ENCODE results near the gene WNT6. TPM values are rescaled to one million over a fixed set of nuclear protein-coding genes. Genes with fewer than 3 reads are reported as not detected.
A peak's percentile ranks its signal among the peaks of the same experiment; 100 is the strongest.

WNT6 gene
- total and polyA plus RNA-seq, 12 donors: 0.06 to 2.2 (median 0.67) TPM; not detected in 2

- H3K9me3 ChIP-seq (replicated peaks in 1 of 3): no peaks in the 10 kb centered on the region
- H3K27me3 ChIP-seq: peaks cover 14% of the 10 kb centered on the region
- H3K27ac ChIP-seq: no peak overlapping the region
- no peak for DNase-seq
- 54 to 56% (median 55%) methylated on average over 16 to 19 of the region's 19 CpGs for WGBS, 4 donors
- no peaks in the 10 kb centered on the region for H3K36me3 ChIP-seq (replicated peaks in 1 of 2)
- peaks cover 6 to 9% of the 10 kb centered on the region in 2 donors for H3K4me1 ChIP-seq (replicated peaks in 1 of 2)
- no peak for TF ChIP-seq POLR2A (IDR thresholded peaks at IDR 0.05)
- TF ChIP-seq, protein P1, sequence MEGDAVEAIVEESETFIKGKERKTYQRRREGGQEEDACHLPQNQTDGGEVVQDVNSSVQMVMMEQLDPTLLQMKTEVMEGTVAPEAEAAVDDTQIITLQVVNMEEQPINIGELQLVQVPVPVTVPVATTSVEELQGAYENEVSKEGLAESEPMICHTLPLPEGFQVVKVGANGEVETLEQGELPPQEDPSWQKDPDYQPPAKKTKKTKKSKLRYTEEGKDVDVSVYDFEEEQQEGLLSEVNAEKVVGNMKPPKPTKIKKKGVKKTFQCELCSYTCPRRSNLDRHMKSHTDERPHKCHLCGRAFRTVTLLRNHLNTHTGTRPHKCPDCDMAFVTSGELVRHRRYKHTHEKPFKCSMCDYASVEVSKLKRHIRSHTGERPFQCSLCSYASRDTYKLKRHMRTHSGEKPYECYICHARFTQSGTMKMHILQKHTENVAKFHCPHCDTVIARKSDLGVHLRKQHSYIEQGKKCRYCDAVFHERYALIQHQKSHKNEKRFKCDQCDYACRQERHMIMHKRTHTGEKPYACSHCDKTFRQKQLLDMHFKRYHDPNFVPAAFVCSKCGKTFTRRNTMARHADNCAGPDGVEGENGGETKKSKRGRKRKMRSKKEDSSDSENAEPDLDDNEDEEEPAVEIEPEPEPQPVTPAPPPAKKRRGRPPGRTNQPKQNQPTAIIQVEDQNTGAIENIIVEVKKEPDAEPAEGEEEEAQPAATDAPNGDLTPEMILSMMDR (IDR thresholded peaks at IDR 0.05): no peak
- intact Hi-C loops (cut with DNase I): no loop called here
- H3K4me3 ChIP-seq: no peak overlapping the region
Measured at GRCh38 chr2:218891275-218892135, 31.9 kb downstream of the WNT6 start.

- TF ChIP-seq, protein P1 (IDR thresholded peaks at IDR 0.05): peak in 2 of 6 experiments; percentile 35 to 37
- no peak for TF ChIP-seq POLR2A (IDR thresholded peaks at IDR 0.05)
- intact Hi-C loops (cut with DNase I): no loop called here
- peaks cover 6 to 18% of the 10 kb centered on the region in 2 donors for H3K4me1 ChIP-seq (replicated peaks in 1 of 2)
- H3K9me3 ChIP-seq (replicated peaks in 1 of 3): no peaks in the 10 kb centered on the region
- DNase-seq: peak; percentile 51 to 79 (median 62)
- H3K36me3 ChIP-seq (replicated peaks in 1 of 2): no peaks in the 10 kb centered on the region
- H3K4me3 ChIP-seq: peak overlapping the region in 1 of 4 donors; percentile 49
- H3K27ac ChIP-seq: no peak overlapping the region
- 0 to 1% (median 1%) methylated on average over 10 to 72 of the region's 72 CpGs; no CpG with 5 or more reads in 1 of the 4 donors for WGBS, 4 donors
- peaks cover 28% of the 10 kb centered on the region for H3K27me3 ChIP-seq
Measured at GRCh38 chr2:218892693-218893348, 33.2 kb downstream of the WNT6 start.

DNA sequence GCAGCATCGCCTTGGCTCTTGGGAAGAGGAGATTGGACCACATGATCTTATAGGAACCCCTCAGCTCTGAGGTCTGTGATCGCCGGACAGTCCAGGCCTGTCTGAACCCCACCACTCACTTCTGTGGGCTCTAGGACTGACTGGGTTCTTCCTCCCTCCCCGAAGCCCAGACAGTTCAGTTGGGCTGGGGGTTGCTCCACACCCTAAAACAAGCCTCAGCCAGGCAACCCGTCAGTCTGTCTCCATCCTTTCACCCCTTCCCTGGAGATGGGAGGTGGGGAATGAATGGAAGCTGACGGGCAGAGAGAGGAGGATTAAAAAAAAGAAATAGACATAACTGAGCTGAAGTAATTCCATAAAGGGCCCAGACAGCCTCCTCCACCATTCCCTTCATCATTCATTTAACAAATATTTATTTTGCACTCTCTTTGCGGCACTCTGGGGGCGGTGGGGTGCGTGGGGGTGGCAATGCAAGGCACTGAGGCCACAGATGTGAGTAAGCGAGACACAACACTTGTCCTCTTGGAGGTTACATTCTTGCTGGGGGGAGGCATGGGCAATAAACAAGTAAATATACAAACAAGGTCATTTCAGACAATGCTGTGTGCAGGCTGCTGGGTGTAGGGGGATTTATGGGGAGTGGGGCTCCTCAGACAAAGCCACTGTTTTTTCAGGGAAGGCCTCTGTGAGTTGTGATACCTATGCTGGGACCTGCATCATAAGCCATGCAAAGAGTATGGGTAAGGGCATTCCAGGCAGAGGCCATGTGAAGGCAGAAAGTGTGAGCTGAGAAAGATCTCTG lies 33.9 kb downstream of the WNT6 start:
- DNase-seq: no peak
- Histone ChIP-seq H3K9me3 (replicated peaks in 1 of 3) (no peaks in the 10 kb centered on the region), H3K4me3 (peak overlapping the region in 1 of 4 donors; percentile 49), H3K36me3 (replicated peaks in 1 of 2) (no peaks in the 10 kb centered on the region), H3K27ac (no peak overlapping the region), H3K4me1 (replicated peaks in 1 of 2) (peaks cover 6 to 21% of the 10 kb centered on the region in 2 donors), H3K27me3 (peaks cover 34% of the 10 kb centered on the region)
- TF ChIP-seq, protein P1 (IDR thresholded peaks at IDR 0.05): no peak
- TF ChIP-seq POLR2A (IDR thresholded peaks at IDR 0.05): no peak
- intact Hi-C loops (cut with DNase I): no loop called here
- 42 to 56% (median 45%) methylated on average over 6 to 10 of the region's 10 CpGs for WGBS, 4 donors
